Loucy (cell line): ENCODE results near the gene TRIM22.
"Not testable (repeated sequence)": the region's sequence is repeated elsewhere in the genome, so short reads cannot be mapped to it uniquely, and the experiment has no call there.

Experiments used
- H2AFZ ChIP-seq: fragments of 200-600 bp; sonication (generic); 2 replicates; pipeline ENCODE4 v1.6.0; 2016; ENCODE audit warnings: antibody characterized with exemption, mild to moderate bottlenecking, low read length, moderate library complexity
- H3F3A ChIP-seq: fragments of 200-600 bp; 2 replicates; pipeline ENCODE4 v1.6.0; 2016; ENCODE audit warnings: antibody characterized with exemption, low read depth, mild to moderate bottlenecking
- H3K27me3 ChIP-seq: fragments of 200-600 bp; sonication (generic); 2 replicates; pipeline ENCODE4 v1.6.1; 2014; ENCODE audit warnings: low read length, mild to moderate bottlenecking; ENCODE audit not compliant: insufficient read depth, poor library complexity, severe bottlenecking
- H3K36me3 ChIP-seq: fragments of 200-600 bp; sonication (generic); 2 replicates; pipeline ENCODE4 v1.6.1; 2016; ENCODE audit warnings: low read length; ENCODE audit not compliant: insufficient read depth
- H3K4me1 ChIP-seq: fragments of 200-600 bp; sonication (generic); 2 replicates; pipeline ENCODE4 v1.5.1; 2014; ENCODE audit warnings: low read length, mild to moderate bottlenecking; ENCODE audit not compliant: insufficient read depth, poor library complexity, severe bottlenecking
- H3K4me2 ChIP-seq: fragments of 200-600 bp; sonication (generic); 2 replicates; pipeline ENCODE4 v1.6.0; 2014; ENCODE audit warnings: antibody characterized with exemption, low read length, low read depth, mild to moderate bottlenecking; ENCODE audit not compliant: poor library complexity, severe bottlenecking
- H3K4me3 ChIP-seq: fragments of 200-600 bp; sonication (generic); 2 replicates; pipeline ENCODE4 v1.5.1; 2014; ENCODE audit warnings: low read length, mild to moderate bottlenecking, mixed read lengths; ENCODE audit not compliant: poor library complexity, severe bottlenecking
- H3K79me2 ChIP-seq: fragments of 200-600 bp; sonication (generic); 2 replicates; pipeline ENCODE4 v1.6.1; 2014; ENCODE audit warnings: low read length; ENCODE audit not compliant: insufficient read depth
- H3K9ac ChIP-seq: fragments of 200-600 bp; sonication (generic); 2 replicates; pipeline ENCODE4 v1.6.0; 2014; ENCODE audit warnings: mild to moderate bottlenecking, low read depth, low read length, moderate library complexity; ENCODE audit not compliant: poor library complexity, severe bottlenecking
- H3K9me2 ChIP-seq: fragments of 200-600 bp; sonication (generic); replicated peaks from 2 replicates; pipeline ENCODE4 v1.6.1; 2016; ENCODE audit warnings: low read depth, low read length, mixed read lengths
- H3K9me3 ChIP-seq: fragments of 200-600 bp; sonication (generic); 2 replicates; pipeline ENCODE4 v1.6.1; 2014; ENCODE audit warnings: mild to moderate bottlenecking, antibody characterized with exemption, low read length, low read depth; ENCODE audit not compliant: insufficient read depth
- H4K20me1 ChIP-seq: fragments of 200-600 bp; sonication (generic); 2 replicates; pipeline ENCODE4 v1.6.0; 2014; ENCODE audit warnings: antibody characterized with exemption, low read length, mild to moderate bottlenecking; ENCODE audit not compliant: insufficient read depth, poor library complexity, severe bottlenecking
- EZH2phosphoT487 ChIP-seq: fragments of 200-600 bp; IDR thresholded peaks from 2 replicates; pipeline ENCODE4 v1.6.1; 2018; ENCODE audit warnings: antibody characterized with exemption, mild to moderate bottlenecking, moderate library complexity, borderline replicate concordance
- TF ChIP-seq, protein P1 (sequence below): fragments of 200-600 bp; sonication (generic); conservative IDR thresholded peaks from 2 replicates; pipeline ENCODE4 v1.5.1; 2014; ENCODE audit warnings: mild to moderate bottlenecking, antibody characterized with exemption, low read length

TRIM22 gene

GRCh38 chr11:5646139-5646538 is 43.5 kb upstream of the TRIM22 start:
- Histone ChIP-seq H3K9me3 (no peaks in the 10 kb centered on the region), H3F3A (no peaks in the 10 kb centered on the region), H2AFZ (no peak overlapping the region), H3K4me2 (no peak overlapping the region), H3K4me1 (no peaks in the 10 kb centered on the region), H3K36me3 (no peaks in the 10 kb centered on the region), H3K9me2 (no peaks in the 10 kb centered on the region), H4K20me1 (no peaks in the 10 kb centered on the region), H3K9ac (no peak overlapping the region), H3K79me2 (no peaks in the 10 kb centered on the region), H3K4me3 (no peak overlapping the region), H3K27me3 (no peaks in the 10 kb centered on the region)
- TF ChIP-seq, protein P1, sequence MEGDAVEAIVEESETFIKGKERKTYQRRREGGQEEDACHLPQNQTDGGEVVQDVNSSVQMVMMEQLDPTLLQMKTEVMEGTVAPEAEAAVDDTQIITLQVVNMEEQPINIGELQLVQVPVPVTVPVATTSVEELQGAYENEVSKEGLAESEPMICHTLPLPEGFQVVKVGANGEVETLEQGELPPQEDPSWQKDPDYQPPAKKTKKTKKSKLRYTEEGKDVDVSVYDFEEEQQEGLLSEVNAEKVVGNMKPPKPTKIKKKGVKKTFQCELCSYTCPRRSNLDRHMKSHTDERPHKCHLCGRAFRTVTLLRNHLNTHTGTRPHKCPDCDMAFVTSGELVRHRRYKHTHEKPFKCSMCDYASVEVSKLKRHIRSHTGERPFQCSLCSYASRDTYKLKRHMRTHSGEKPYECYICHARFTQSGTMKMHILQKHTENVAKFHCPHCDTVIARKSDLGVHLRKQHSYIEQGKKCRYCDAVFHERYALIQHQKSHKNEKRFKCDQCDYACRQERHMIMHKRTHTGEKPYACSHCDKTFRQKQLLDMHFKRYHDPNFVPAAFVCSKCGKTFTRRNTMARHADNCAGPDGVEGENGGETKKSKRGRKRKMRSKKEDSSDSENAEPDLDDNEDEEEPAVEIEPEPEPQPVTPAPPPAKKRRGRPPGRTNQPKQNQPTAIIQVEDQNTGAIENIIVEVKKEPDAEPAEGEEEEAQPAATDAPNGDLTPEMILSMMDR = no peak
- no peak for TF ChIP-seq EZH2phosphoT487

DNA sequence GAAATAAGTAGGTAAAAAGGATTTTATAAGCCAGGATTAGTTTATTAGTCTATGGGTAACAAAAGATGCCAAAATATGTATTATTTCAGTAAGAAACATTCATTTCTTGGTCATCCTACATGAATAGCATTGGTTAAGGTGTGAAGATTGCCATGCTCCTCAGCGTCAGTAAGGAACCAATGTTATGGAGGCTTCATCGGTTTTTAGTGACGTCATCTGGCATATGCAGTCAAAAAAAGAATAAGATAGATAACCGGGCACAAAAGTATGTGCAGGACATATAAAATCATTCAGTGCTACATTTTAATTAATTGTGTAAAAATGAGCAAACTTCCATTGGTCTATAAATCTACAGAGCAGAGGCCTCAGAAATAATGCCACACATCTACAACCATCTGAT is 34.1 kb upstream of the TRIM22 start:
- H2AFZ ChIP-seq = no peak overlapping the region
- H3K36me3 ChIP-seq = no peaks in the 10 kb centered on the region
- no peaks in the 10 kb centered on the region for H4K20me1 ChIP-seq
- TF ChIP-seq EZH2phosphoT487 = no peak
- TF ChIP-seq, protein P1 = no peak
- H3K79me2 ChIP-seq = no peaks in the 10 kb centered on the region
- H3K4me1 ChIP-seq = no peaks in the 10 kb centered on the region
- no peak overlapping the region for H3K9ac ChIP-seq
- peaks cover 4% of the 10 kb centered on the region; the same call in 1 of the 2 replicates for H3K9me3 ChIP-seq
- H3K4me3 ChIP-seq = no peak overlapping the region
- H3K9me2 ChIP-seq = no peaks in the 10 kb centered on the region
- no peaks in the 10 kb centered on the region for H3K27me3 ChIP-seq
- no peaks in the 10 kb centered on the region for H3F3A ChIP-seq
- H3K4me2 ChIP-seq = no peak overlapping the region

DNA sequence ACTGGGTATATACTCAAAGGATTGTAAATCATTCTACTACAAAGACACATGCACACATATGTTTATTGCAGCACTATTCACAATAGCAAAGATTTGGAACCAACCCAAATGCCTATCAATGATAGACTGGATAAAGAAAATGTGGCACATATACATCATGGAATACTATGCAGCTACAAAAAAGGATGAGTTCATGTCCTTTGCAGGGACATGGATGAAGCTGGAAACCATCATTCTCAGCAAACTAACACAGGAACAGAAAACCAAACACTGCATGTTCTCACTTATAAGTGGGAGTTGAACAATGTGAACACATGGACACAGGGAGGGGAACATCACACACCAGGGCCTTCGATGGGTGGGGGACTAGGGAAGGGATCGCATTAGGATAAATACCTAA is 32.6 kb upstream of the TRIM22 start:
- H3K4me1 ChIP-seq, H3K79me2 ChIP-seq, H3K9me2 ChIP-seq, H4K20me1 ChIP-seq, H3K9ac ChIP-seq, H3K36me3 ChIP-seq, H3K4me3 ChIP-seq, H3F3A ChIP-seq, H3K27me3 ChIP-seq, H3K9me3 ChIP-seq, H2AFZ ChIP-seq, H3K4me2 ChIP-seq: not testable (repeated sequence)

DNA sequence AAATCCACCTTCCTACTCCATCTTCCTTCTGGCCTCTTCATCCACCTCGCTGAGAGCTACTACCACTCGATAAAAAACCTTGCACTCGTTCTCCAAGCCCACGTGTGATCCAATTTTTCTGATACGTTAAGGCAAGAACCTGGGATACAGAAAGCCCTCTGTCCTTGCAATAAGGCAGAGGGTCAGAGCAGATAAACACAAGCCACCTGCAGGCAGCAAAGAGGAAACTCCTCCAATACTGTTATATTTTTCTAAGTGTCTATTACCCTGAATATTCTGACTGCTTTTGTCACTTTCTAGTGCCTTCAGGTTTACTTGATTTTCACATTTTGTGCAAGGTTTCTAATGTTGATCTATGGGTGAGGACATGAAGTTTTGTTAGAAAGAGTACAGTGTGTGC is 31.3 kb upstream of the TRIM22 start:
- Histone ChIP-seq H3K36me3 (no peaks in the 10 kb centered on the region), H3F3A (no peaks in the 10 kb centered on the region), H3K4me2 (no peak overlapping the region), H3K4me3 (no peak overlapping the region), H3K27me3 (no peaks in the 10 kb centered on the region), H3K9me3 (no peaks in the 10 kb centered on the region), H2AFZ (no peak overlapping the region), H4K20me1 (no peaks in the 10 kb centered on the region), H3K9me2 (no peaks in the 10 kb centered on the region), H3K4me1 (no peaks in the 10 kb centered on the region), H3K79me2 (no peaks in the 10 kb centered on the region), H3K9ac (no peak overlapping the region)
- TF ChIP-seq, protein P1 = no peak
- TF ChIP-seq EZH2phosphoT487 = no peak
